ENCODE measurements around the gene CCNK.

CCNK gene

DNA sequence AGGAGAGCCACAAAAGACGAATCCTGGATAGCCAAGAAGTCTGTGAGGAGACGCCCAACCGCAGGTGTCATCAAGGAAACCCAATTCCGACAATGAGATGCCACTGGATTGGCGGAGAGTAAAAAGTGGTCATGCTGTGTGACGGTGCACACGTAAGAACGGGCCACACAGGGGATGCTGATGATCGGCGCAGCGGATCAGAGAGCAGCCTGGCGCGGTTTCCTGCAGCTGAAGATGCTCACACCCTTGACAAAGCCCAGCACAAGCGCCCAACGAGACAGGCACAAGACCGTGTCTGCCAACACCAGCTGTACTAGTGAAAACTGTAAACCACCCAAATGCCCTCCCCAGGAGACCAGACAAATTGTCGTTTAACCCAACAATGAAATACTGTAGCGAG, 67.0 kb downstream of the CCNK start:
- in situ Hi-C loops (cut with HindIII; ENCODE audit: low sequenced_read_pairs): loop anchor here (5.0 kb wide), 1 partner anchor 44 kb away; no protein-coding TSS in a partner anchor

DNA sequence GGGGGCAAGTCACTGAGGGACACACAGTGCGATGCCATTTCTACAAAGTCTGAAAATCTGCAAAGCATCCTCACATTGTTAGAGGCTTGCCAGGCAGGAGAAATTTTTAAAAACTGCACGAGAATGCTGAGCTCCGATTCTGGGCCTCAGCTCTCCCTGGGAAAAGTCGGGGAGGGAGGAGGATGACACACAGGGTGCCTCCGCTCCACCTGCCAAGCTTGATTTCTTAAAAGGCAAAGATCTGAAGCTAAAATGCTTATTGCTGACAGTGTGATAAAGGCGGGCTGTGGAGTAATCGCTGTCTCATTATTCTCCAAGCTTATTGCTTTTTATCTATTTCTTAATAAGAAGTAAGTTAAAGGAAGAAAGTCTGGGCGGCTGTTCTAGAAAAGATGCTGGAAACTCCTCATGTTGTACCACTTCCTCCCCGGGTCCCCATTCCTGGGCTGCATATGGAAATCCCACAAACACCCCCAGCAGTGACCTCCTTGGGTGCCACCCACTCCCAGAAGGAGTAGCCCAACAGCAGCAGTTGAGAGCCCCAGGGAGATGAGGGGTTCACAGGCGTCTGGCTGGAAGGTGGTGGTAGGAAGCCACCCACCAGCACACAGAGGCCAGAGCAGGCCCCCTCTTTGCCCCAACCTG, 67.8 kb downstream of the CCNK start:
- in situ Hi-C loops (cut with HindIII; ENCODE audit: low sequenced_read_pairs): loop anchor here (5.0 kb wide), 1 partner anchor 43 kb away; no protein-coding TSS in a partner anchor

DNA sequence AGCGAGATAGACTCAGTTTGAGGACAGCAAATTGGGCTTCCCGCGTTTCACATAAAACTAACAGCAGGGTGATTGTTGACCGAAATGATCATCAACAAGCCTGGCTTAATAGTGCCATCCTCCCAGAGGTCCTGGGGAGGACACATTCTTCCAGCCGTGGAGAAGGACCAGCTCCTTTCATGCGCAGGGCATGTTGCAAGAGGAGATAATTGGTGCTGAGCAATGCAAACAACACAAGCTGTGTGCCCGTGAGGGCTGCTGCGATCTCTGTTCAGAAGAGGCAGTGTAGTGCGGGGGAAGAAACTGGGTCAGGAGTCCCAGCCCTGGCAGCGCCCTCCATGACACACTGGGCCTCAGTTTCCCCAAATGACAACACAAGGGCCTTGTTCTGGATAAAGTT, 68.5 kb downstream of the CCNK start:
- in situ Hi-C loops (cut with HindIII; ENCODE audit: low sequenced_read_pairs): loop anchor here (5.0 kb wide), 1 partner anchor 43 kb away; no protein-coding TSS in a partner anchor

DNA sequence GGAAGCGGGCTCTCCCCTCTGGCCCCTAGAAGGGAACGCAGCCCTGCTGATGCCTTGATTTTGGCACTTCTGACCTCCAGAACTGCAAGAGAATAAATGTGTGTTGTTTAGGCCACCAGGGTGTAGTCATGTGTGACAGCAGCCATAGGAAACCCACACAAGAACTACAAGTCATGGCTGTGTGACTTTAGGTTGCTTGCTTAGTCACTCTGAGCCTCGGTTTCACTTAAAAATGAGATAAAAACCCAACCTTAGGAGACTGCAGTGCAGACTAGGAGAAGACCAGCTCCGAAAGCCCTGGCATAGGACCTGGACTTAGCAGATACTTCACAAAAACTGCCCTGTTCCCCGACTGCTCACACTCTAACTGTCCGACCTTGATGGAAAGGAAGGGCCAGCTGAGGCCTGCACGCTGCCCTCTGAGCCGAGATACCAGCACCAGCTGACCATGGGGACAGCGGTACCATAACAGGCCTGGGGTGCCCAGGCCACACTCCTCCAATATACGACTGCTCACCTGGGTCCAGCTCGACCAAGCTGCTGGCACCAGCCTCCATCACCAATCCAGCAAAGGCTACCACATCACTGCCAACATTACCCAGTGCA, 69.3 kb downstream of the CCNK start:
- in situ Hi-C loops (cut with HindIII; ENCODE audit: low sequenced_read_pairs): no loop called here

DNA sequence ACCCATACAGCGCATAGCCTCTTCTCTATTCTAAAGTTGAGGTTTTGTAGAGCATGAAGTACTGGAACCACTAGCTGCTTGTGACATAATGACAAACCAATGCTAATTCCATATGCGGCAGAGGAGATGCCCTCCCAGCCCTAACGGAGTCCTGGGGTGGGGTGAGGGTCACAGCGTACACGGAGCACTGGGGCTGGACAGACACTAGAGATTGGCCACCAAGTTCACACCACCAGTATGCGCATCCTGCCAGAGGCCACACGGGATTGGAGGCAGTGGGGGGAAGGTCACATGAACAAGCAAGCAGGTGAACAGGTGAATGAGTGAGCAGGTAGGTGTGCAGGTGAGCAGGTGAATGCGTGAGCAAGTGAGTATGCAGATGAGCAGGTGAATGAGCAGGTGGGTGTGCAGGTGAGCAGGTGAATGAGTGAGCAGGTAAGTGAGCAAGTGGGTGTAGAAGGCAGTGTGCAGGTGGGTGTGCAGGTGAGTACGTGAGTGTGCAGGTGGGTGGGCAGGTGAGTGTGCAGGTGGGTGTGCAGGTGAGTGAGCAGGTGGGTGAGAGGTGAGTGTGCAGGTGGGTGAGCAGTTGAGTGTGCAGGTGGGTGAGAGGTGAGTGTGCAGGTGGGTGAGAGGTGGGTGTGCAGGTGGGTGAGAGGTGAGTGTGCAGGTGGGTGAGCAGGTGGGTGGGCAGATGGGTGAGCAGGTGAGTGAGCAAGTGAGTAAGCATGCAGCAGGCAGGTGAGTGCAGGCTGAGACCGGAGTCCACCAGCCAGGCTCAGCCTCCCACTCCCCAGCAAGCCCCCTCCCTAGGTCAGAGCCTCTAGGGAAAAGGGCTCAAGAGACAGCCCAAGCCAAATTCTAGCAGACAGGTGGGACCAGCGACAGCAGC, 70.1 kb downstream of the CCNK start:
- in situ Hi-C loops (cut with HindIII; ENCODE audit: low sequenced_read_pairs): no loop called here

DNA sequence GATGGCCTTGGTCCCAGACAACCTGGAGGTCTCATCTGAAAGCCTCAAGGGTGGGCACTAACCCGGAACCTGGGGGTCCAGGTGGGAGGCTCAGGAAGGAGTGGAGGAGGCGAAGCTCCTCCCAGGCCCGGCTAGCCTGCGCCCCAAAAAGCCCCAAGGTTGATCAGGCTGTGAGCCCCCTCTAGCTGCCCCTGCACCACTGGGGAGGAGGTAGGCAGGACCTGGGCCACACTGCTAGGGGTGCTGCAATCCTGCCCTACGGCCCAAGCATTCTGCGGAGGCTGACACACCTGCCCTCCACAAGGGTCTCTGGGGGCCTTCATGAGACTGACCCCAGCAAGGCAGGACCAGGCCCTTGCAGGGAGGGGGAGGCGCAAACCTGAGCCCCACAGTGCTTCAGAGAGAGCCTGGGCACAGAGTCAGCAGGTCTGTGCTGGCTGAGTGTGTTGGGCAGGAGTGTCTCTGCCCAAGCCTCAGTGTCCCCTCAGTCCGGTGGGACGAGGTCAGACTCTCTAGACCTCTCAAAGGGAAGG, 70.9 kb downstream of the CCNK start:
- in situ Hi-C loops (cut with HindIII; ENCODE audit: low sequenced_read_pairs): no loop called here

DNA sequence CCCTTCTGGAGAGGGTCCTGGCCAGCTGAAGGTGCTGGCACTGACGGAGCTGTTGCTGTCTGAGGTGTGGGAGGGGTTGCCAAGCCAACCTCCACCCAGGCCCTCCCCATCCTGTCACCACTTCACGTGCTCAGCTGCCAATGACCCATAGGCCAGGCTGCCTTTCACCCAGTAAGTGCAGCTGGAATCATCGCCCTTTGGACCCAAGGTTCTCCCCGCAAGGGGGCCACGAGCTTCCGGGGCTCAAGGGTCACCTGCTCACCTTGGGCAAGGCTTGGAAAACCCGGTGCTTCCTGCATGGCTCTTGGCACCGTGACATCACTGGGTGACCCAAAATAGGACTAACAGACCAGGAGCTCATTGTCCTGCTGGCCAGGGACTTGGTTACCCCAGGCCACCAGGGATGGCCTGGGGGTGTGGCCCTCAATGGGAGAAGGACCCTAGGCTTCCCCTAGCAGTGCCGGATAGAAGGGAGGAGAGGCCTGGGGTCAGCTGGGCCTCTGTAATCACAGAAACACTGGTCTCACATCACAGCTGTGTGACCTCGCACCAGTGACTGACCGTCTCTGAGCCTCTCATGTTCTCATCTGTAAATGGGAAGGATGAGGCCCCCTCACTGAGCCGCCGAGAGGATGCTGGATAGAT, 71.5 kb downstream of the CCNK start:
- in situ Hi-C loops (cut with HindIII; ENCODE audit: low sequenced_read_pairs): no loop called here

DNA sequence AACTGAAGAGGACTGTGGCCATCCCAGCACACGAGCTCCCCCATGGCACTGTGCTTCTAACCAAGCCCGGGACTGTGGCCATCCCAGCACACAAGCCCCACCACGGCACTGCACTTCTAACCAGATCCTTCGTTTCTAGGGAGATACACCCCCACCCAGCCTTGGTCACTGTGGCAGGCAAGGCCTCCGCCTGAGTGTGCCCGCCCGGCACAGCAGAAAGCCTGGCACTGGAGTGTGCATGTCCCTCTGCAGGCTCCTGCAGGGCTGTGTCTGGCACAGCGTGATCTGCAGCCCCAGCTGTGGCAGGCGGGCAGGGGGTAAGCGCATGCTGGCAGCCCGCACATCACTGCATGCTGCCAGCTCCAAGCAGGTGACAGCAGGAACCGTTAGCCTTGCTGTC, 73.0 kb downstream of the CCNK start:
- in situ Hi-C loops (cut with HindIII; ENCODE audit: low sequenced_read_pairs): no loop called here

DNA sequence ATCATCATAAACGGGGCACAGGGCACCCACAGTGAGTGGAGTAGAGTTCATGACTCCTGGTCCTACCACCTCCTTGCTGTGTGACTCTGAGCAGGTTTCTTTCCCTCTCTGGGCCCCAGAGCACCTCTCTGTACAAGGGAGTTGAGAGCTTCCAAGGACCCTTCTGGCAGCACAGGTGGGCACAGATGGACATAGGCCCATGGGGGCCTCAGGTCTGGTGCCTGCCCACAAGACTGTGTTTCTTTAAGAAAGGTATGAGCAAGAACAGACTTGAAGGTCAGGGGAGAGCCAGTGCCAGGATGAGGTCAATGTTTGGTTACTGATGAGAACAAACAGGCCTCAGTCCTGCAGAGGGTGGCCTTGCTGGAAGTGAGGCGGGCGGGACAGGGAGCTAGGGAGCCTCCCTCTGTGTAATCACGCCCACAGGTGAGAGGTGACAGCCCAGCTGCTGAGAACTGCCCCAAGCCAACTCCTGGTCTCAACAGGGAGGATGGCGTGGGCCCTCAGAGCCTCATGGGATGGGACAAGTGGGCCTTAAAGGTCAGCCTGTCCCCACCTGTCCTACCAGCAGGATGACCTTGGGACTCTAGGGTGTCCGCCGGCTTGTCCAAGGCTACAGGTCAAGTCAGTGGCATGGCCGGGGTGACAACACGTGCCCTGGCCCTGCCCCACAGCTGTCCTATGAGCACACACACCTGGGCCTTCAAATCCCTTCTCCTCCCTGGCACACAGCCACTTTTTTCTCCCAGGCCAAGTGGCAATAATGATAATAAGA, 73.7 kb downstream of the CCNK start:
- in situ Hi-C loops (cut with HindIII; ENCODE audit: low sequenced_read_pairs): no loop called here

DNA sequence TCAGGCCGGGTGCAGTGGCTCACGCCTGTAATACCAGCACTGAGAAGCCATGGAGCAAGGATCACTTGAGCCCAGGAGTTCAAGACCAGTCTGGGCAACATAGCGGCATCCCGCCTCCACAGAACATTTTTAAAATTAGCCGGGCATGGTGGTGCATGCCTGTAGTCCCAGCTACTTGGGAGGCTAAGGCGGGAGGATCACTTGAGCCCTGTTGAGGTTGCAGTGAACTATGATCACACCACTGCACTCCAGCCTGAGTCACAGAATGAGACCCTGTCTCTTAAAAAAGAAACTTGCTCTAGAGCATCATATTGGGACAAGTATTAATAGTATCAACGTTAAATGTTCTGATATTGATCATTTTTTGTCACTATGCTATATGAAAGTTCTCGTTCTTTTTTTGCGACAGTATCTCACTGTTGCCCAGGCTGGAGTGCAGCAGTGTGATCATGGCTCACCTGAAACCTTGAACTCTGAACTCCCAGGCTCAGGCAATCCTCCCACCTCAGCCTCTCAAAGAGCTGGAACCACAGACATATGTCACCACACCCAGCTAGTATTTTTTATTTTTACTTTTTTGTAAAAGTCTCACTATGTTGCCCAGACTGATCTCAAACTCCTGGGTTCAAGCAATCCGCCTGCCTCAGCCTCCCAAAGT, 75.1 kb downstream of the CCNK start:
- in situ Hi-C loops (cut with HindIII; ENCODE audit: low sequenced_read_pairs): no loop called here

DNA sequence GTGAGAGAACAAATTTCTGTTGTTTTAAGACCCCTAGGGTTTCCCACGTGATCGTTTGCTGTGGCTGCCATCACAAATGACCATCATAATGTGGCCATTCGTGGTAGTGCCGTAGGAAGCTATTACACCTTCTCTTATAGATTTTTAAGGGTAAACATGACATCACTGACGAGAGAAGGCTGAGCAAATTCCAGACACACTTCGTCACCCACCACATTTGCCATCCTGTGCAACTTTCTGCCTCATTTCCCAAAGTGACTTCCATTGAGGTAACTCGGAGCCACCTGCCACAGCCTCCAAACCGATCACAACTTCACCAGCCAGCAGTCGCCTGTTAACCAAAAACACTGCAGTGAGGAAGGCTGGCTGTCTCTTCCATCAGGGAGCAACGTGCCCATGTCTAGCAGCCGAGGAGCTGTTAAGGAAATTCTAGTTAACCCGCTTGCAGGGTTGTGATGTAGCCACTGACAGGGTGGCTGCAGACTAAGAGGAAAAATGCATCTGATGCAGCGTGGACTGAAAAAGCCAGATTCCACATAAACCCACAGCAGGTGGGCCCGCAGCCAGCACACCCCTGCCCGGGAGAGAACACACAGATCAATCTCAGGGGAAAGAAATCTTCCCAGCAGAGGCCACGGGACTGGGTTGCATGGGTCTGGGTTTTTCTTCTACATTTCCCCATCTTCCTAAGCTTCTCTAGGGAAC, 78.2 kb downstream of the CCNK start:
- in situ Hi-C loops (cut with HindIII; ENCODE audit: low sequenced_read_pairs): no loop called here

DNA sequence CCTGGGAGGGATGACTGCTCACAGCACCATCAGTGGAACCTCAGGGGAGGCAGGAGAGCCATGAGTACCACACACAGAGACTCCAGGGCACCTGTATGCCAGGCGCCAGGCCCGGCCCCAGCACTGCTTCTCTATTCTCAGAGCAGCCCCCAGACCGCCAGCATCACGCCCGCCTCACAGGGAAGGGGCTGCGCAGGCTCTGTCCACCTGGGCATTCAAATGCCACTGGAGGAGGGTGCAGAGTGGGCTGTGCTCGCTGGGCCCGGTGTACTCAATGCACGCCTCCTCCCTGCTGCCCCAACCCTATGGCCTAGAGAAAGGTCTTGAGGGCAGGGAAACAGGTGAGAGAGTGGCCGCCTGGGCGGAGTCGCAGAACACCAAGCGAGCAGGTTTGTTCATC, 79.2 kb downstream of the CCNK start:
- in situ Hi-C loops (cut with HindIII; ENCODE audit: low sequenced_read_pairs): no loop called here

DNA sequence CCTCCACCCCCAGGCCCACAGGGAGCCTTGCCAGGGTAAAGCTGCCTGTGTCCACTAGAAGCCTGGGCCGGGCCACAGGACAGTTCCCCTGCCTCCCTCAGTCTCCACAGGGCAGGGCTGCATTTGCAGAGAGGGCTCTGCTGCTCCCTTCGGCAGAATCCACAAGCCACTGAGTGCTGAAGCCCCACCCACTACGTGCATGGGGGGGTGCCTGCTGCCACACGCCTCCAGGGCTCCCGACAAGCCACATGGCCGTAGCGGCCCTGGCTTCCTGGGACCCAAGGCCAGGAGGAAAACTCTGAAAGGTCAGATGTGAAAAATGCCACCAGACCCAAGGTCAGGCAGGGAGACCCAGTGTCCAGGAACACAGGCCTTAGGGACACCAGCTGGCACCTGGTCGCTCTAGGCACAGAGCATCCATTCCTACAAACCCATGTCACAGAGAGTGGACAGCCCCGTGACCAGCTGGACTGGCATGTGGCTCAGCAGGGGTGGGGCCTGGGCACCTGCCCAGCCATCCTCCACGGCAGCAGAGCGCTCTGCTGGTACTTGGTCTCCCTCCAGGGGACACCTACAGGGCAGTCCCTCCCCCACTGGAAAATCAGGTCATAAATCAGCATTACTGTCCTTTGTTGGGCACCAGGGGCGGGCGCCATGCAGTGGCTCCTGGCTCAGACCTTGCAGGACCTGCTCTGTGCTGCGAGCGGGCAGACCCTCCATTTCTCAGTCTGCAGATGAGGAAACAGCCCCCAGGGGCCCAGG, 79.9 kb downstream of the CCNK start:
- in situ Hi-C loops (cut with HindIII; ENCODE audit: low sequenced_read_pairs): no loop called here

DNA sequence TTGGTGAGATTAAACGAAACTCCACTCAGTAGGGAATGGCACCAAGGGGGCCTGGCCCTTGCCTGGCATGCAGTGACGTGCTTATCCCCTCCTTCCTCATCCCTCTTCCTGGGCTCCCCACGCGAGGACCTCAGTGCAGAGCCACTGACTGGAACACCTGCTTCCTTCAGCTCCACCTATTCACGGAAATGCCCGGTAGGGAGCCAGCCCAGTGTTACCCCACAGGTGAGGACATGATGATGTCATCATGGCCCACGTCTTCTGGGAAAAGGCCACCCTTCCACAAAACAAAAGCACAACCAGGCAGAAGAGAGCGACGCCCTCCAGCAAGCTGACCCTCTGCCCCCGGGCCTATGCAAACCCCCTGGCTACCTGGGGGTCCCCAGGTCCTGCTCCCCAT, 80.7 kb downstream of the CCNK start:
- in situ Hi-C loops (cut with HindIII; ENCODE audit: low sequenced_read_pairs): no loop called here
